Omental fat pad (tissue), 4 donors: Measurements from ENCODE around the gene CD248. TPM values are rescaled to one million over a fixed set of nuclear protein-coding genes. Genes with fewer than 3 reads are reported as not detected.

Source experiments
- ATAC-seq: fragments of 150-250 bp; one replicate; pipeline ENCODE4 v1.9.1; 2016; ENCODE audit warnings: mild to moderate bottlenecking, moderate library complexity; ENCODE audit not compliant: low FRiP score
- DNase-seq: peaks from one replicate; pipeline ENCODE4 v3.0.0-alpha.2; 2019; ENCODE audit warnings: low spot score
- CTCF ChIP-seq, 3 donors: fragments of 450-650 bp; IDR thresholded peaks; one replicate each; pipeline ENCODE4 v1.5.1; 2016 to 2017; ENCODE audit warnings: antibody characterized with exemption in 3 of 3, mild to moderate bottlenecking in 3 of 3, moderate library complexity in 2 of 3
- total RNA-seq, 4 donors: library from RNA; depleted of rRNA; stranded (reverse); fragments of >200 nt; gene quantifications; one replicate each; pipeline ENCODE4 v1.1.0, GENCODE V29; 2016

The CD248 gene
- total RNA-seq, 4 donors from 2014 or later, result 43.2 to 107 (median 70.7) TPM

GRCh38 chr11:66335531-66336233 lies 18.8 kb upstream of the CD248 start:
- no peak for TF ChIP-seq CTCF (IDR thresholded peaks at IDR 0.05)
- ATAC-seq (no peak), DNase-seq (no peak)

GRCh38 chr11:66334605-66335442 lies 18.0 kb upstream of the CD248 start:
- DNase-seq, result no peak
- ATAC-seq, result no peak
- no peak for TF ChIP-seq CTCF (IDR thresholded peaks at IDR 0.05)

GRCh38 chr11:66333896-66334604 lies 17.2 kb upstream of the CD248 start:
- DNase-seq, result no peak

GRCh38 chr11:66333220-66333877 lies 16.5 kb upstream of the CD248 start:
- no peak for TF ChIP-seq CTCF (IDR thresholded peaks at IDR 0.05)
- no peak for DNase-seq

More at GRCh38 chr11:66333896-66334604, 17.2 kb upstream of the CD248 start:
- ATAC-seq, result no peak
- no peak for TF ChIP-seq CTCF (IDR thresholded peaks at IDR 0.05)

GRCh38 chr11:66332371-66333219 lies 15.8 kb upstream of the CD248 start:
- TF ChIP-seq CTCF (IDR thresholded peaks at IDR 0.05), result no peak
- DNase-seq, result no peak
- ATAC-seq, result no peak

More at GRCh38 chr11:66333220-66333877, 16.5 kb upstream of the CD248 start:
- ATAC-seq, result no peak
